WERI-Rb-1 (cell line): ENCODE measurements around the gene CREB3.

Experiments
- DNase-seq: peaks from one replicate; pipeline ENCODE4 v3.0.0-alpha.2; 2020
- H3K27ac ChIP-seq: fragments of 250-450 bp; sonication (Bioruptor Pico); 2 replicates; pipeline ENCODE4 v1.5.1; 2020; ENCODE audit warnings: mild to moderate bottlenecking, moderate library complexity
- H3K27me3 ChIP-seq: fragments of 250-450 bp; sonication (Bioruptor Pico); 2 replicates; pipeline ENCODE4 v1.5.1; 2021; ENCODE audit warnings: mild to moderate bottlenecking, low read depth, moderate library complexity; ENCODE audit not compliant: insufficient read depth, severe bottlenecking
- H3K36me3 ChIP-seq: fragments of 250-450 bp; sonication (Bioruptor Pico); 2 replicates; pipeline ENCODE4 v1.5.1; 2020; ENCODE audit warnings: mild to moderate bottlenecking, moderate library complexity
- H3K4me3 ChIP-seq: 2 replicates; pipeline ENCODE4 v1.5.1; 2011; ENCODE audit warnings: low read depth, mild to moderate bottlenecking, control low read depth, low read length
- H3K9me3 ChIP-seq: fragments of 250-450 bp; sonication (Bioruptor Pico); 2 replicates; pipeline ENCODE4 v1.5.1; 2021; ENCODE audit warnings: mild to moderate bottlenecking, moderate library complexity; ENCODE audit not compliant: severe bottlenecking
- CTCF ChIP-seq: IDR thresholded peaks from 2 replicates; pipeline ENCODE4 v1.5.1; 2011; ENCODE audit warnings: low read depth, mild to moderate bottlenecking, control low read depth, inconsistent platforms, low read length

Gene CREB3

GRCh38 chr9:35723908-35724307 lies 8.6 kb upstream of the CREB3 start:
- H3K27ac ChIP-seq, result no peak overlapping the region
- H3K4me3 ChIP-seq, result no peak overlapping the region
- H3K27me3 ChIP-seq, result no peaks in the 10 kb centered on the region
- H3K9me3 ChIP-seq, result no peaks in the 10 kb centered on the region
- TF ChIP-seq CTCF, result no peak
- peaks cover 60% of the 10 kb centered on the region for H3K36me3 ChIP-seq
- no peak for DNase-seq

- Histone ChIP-seq H3K27ac (no peak overlapping the region), H3K27me3 (no peaks in the 10 kb centered on the region), H3K4me3 (no peak overlapping the region), H3K9me3 (no peaks in the 10 kb centered on the region), H3K36me3 (peaks cover 52% of the 10 kb centered on the region)
- no peak for DNase-seq
- peak; percentile 12; the same call in 1 of the 2 replicates for TF ChIP-seq CTCF
Observed at GRCh38 chr9:35725362-35725761, 7.1 kb upstream of the CREB3 start.

- Histone ChIP-seq H3K4me3 (no peak overlapping the region), H3K27ac (no peak overlapping the region), H3K36me3 (peaks cover 38% of the 10 kb centered on the region), H3K27me3 (no peaks in the 10 kb centered on the region), H3K9me3 (no peaks in the 10 kb centered on the region)
- DNase-seq, result no peak
- no peak for TF ChIP-seq CTCF
Observed at GRCh38 chr9:35726931-35727330, 5.5 kb upstream of the CREB3 start.

- no peaks in the 10 kb centered on the region for H3K9me3 ChIP-seq
- peaks cover 35% of the 10 kb centered on the region for H3K36me3 ChIP-seq
- TF ChIP-seq CTCF, result no peak
- H3K27me3 ChIP-seq, result no peaks in the 10 kb centered on the region
- no peak overlapping the region for H3K4me3 ChIP-seq
- DNase-seq, result no peak
- no peak overlapping the region for H3K27ac ChIP-seq
Observed at GRCh38 chr9:35727676-35728040, 4.8 kb upstream of the CREB3 start.

- no peak for DNase-seq
- no peak overlapping the region for H3K4me3 ChIP-seq
- no peak for TF ChIP-seq CTCF
- peaks cover 31% of the 10 kb centered on the region for H3K36me3 ChIP-seq
- H3K9me3 ChIP-seq, result no peaks in the 10 kb centered on the region
- H3K27me3 ChIP-seq, result no peaks in the 10 kb centered on the region
- H3K27ac ChIP-seq, result no peak overlapping the region
Observed at GRCh38 chr9:35728041-35728971, 4.2 kb upstream of the CREB3 start.

- no peaks in the 10 kb centered on the region for H3K27me3 ChIP-seq
- H3K27ac ChIP-seq, result no peak overlapping the region
- no peak for TF ChIP-seq CTCF
- no peaks in the 10 kb centered on the region for H3K9me3 ChIP-seq
- H3K4me3 ChIP-seq, result no peak overlapping the region
- no peak for DNase-seq
- peaks cover 23% of the 10 kb centered on the region for H3K36me3 ChIP-seq
Observed at GRCh38 chr9:35729101-35729500, 3.4 kb upstream of the CREB3 start.
